IMR-90 (cell line): Measurements from ENCODE around the gene GJA5. TPM values are rescaled to one million over a fixed set of nuclear protein-coding genes. Genes with fewer than 3 reads are reported as not detected.

Source experiments
- ATAC-seq: fragments of 200-7000 bp; cut with Tn5 transposase; 2 replicates; pipeline ENCODE4 v1.9.1; 2020; ENCODE audit warnings: low read depth, mild to moderate bottlenecking, moderate library complexity
- BruUV-seq: library from RNA; stranded (reverse); fragments of 400-500 nt; replicated peaks from 2 replicates; lab custom pipeline; 2021; lab: Mats Ljungman, UMichigan
- CTCF ChIA-PET: fragments of 300-600 bp; formaldehyde crosslinking; extraction: SDS; loops from one replicate; lab custom pipeline; 2021; ENCODE audit warnings: antibody characterized with exemption; lab: Yijun Ruan, JAX
- POLR2A ChIA-PET: fragments of 300-600 bp; sonication (Branson Sonifier 250); formaldehyde crosslinking; loops from one replicate; lab custom pipeline; 2022; ENCODE audit warnings: antibody characterized with exemption; ENCODE audit not compliant: unreplicated experiment; lab: Charles Lee
- DNase-seq: peaks from one replicate; pipeline ENCODE4 v3.0.0; 2013
- H2AFZ ChIP-seq: replicated peaks from 2 replicates; pipeline ENCODE3; 2013; ENCODE audit warnings: low read length, mild to moderate bottlenecking; ENCODE audit not compliant: poor library complexity
- H2AK5ac ChIP-seq: 2 replicates; pipeline ENCODE4 v1.6.1; 2013; ENCODE audit warnings: low read depth, low read length, inconsistent platforms
- H2AK9ac ChIP-seq: replicated peaks from 2 replicates; pipeline ENCODE3; 2013; ENCODE audit warnings: mild to moderate bottlenecking, low read depth, low read length, moderate library complexity; ENCODE audit not compliant: poor library complexity
- H2BK120ac ChIP-seq: 2 replicates; pipeline ENCODE4 v1.6.1; 2013; ENCODE audit warnings: low read depth, low read length, inconsistent platforms
- H2BK15ac ChIP-seq: 3 replicates; pipeline ENCODE4 v1.6.1; 2013; ENCODE audit warnings: low read depth, low read length, inconsistent platforms
- H2BK20ac ChIP-seq: 2 replicates; pipeline ENCODE4 v1.6.1; 2013; ENCODE audit warnings: low read depth, mild to moderate bottlenecking, inconsistent platforms, low read length, moderate library complexity
- H2BK5ac ChIP-seq: 2 replicates; pipeline ENCODE4 v1.6.1; 2013; ENCODE audit warnings: mild to moderate bottlenecking, low read depth, low read length, inconsistent platforms; ENCODE audit not compliant: poor library complexity, severe bottlenecking
- H3K14ac ChIP-seq: replicated peaks from 2 replicates; pipeline ENCODE4 v1.6.1; 2013; ENCODE audit warnings: low read depth, low read length, inconsistent platforms
- H3K18ac ChIP-seq: 2 replicates; pipeline ENCODE4 v1.6.1; 2013; ENCODE audit warnings: low read depth, low read length, control low read depth
- H3K23ac ChIP-seq: 2 replicates; pipeline ENCODE4 v1.6.1; 2013; ENCODE audit warnings: low read depth, low read length, inconsistent platforms
- H3K27ac ChIP-seq: 2 replicates; pipeline ENCODE4 v1.5.1; 2013; ENCODE audit warnings: mild to moderate bottlenecking, control low read depth, low read length; ENCODE audit not compliant: insufficient read depth
- H3K27me3 ChIP-seq: 2 replicates; pipeline ENCODE4 v1.6.1; 2013; ENCODE audit warnings: low read length; ENCODE audit not compliant: control insufficient read depth, insufficient read depth
- H3K36me3 ChIP-seq: 2 replicates; pipeline ENCODE4 v1.6.1; 2013; ENCODE audit warnings: low read length, mixed read lengths; ENCODE audit not compliant: control insufficient read depth, insufficient read depth
- H3K4ac ChIP-seq: 2 replicates; pipeline ENCODE4 v1.6.1; 2013; ENCODE audit warnings: low read depth, low read length, inconsistent platforms
- H3K4me1 ChIP-seq: 2 replicates; pipeline ENCODE4 v1.6.1; 2013; ENCODE audit warnings: low read length, mixed read lengths; ENCODE audit not compliant: control insufficient read depth, insufficient read depth
- H3K4me2 ChIP-seq: 2 replicates; pipeline ENCODE4 v1.6.1; 2013; ENCODE audit warnings: low read depth, mild to moderate bottlenecking, control low read depth, low read length, moderate library complexity
- H3K4me3 ChIP-seq: 2 replicates; pipeline ENCODE4 v1.5.1; 2013; ENCODE audit warnings: low read depth, mild to moderate bottlenecking, control low read depth, low read length, moderate library complexity; ENCODE audit not compliant: insufficient read depth
- H3K56ac ChIP-seq: 2 replicates; pipeline ENCODE4 v1.6.1; 2013; ENCODE audit warnings: low read length, inconsistent platforms; ENCODE audit not compliant: insufficient read depth; ENCODE audit errors: extremely low read depth
- H3K79me1 ChIP-seq, 2 experiments: 2 replicates each; pipeline ENCODE4 v1.6.1; 2013; ENCODE audit warnings: low read length in 2 of 2, inconsistent platforms in 1 of 2, low read depth in 1 of 2
- H3K9ac ChIP-seq: 2 replicates; pipeline ENCODE4 v1.6.1; 2013; ENCODE audit warnings: low read depth, low read length, control low read depth
- H3K9me1 ChIP-seq: 2 replicates; pipeline ENCODE4 v1.6.1; 2013; ENCODE audit warnings: low read length, inconsistent platforms; ENCODE audit not compliant: insufficient read depth
- H3K9me3 ChIP-seq: 2 replicates; pipeline ENCODE4 v1.6.1; 2013; ENCODE audit warnings: low read length; ENCODE audit not compliant: control insufficient read depth, insufficient read depth
- H4K20me1 ChIP-seq: 2 replicates; pipeline ENCODE4 v1.6.1; 2013; ENCODE audit warnings: low read length, inconsistent platforms; ENCODE audit not compliant: insufficient read depth
- H4K5ac ChIP-seq: 2 replicates; pipeline ENCODE4 v1.6.1; 2013; ENCODE audit warnings: mild to moderate bottlenecking, low read depth, low read length, control low read depth
- H4K8ac ChIP-seq, 2 experiments: 2 replicates each; pipeline ENCODE4 v1.6.1; 2013; ENCODE audit warnings: low read depth in 2 of 2, low read length in 2 of 2, control low read depth in 1 of 2, inconsistent platforms in 1 of 2
- H4K91ac ChIP-seq: 2 replicates; pipeline ENCODE4 v1.6.1; 2013; ENCODE audit warnings: low read depth, low read length, inconsistent platforms; ENCODE audit not compliant: insufficient read depth
- BHLHE40 ChIP-seq: fragments of 150-350 bp; IDR thresholded peaks from 2 replicates; pipeline ENCODE4 v1.6.1; 2016; ENCODE audit warnings: mild to moderate bottlenecking, low read depth, low read length
- CHD1 ChIP-seq: IDR thresholded peaks from 2 replicates; pipeline ENCODE4 v1.6.1; 2012; ENCODE audit warnings: low read depth, low read length, improper control_type of control experiment
- ELK1 ChIP-seq: fragments of 150-350 bp; IDR thresholded peaks from 2 replicates; pipeline ENCODE4 v1.6.1; 2016; ENCODE audit warnings: low read depth, mild to moderate bottlenecking, low read length, moderate library complexity, borderline replicate concordance
- FOS ChIP-seq: fragments of 150-350 bp; IDR thresholded peaks from 2 replicates; pipeline ENCODE4 v1.6.1; 2016; ENCODE audit warnings: low read depth, low read length
- MAFK ChIP-seq: IDR thresholded peaks from 2 replicates; pipeline ENCODE4 v1.6.1; 2012; ENCODE audit warnings: low read depth, low read length, improper control_type of control experiment
- MAZ ChIP-seq: IDR thresholded peaks from 2 replicates; pipeline ENCODE4 v1.6.1; 2012; ENCODE audit warnings: low read depth, mild to moderate bottlenecking, low read length, improper control_type of control experiment, moderate library complexity, borderline replicate concordance
- MXI1 ChIP-seq: IDR thresholded peaks from 2 replicates; pipeline ENCODE4 v1.6.1; 2012; ENCODE audit warnings: low read depth, mild to moderate bottlenecking, low read length, moderate library complexity, borderline replicate concordance
- NFE2L2 ChIP-seq: fragments of 150-350 bp; IDR thresholded peaks from 2 replicates; pipeline ENCODE4 v1.6.1; 2016; ENCODE audit warnings: low read depth, mild to moderate bottlenecking, low read length
- RFX5 ChIP-seq: IDR thresholded peaks from 2 replicates; pipeline ENCODE4 v1.8.0; 2012; ENCODE audit warnings: low read depth, mild to moderate bottlenecking, low read length, moderate library complexity
- SMC3 ChIP-seq: fragments of 150-350 bp; IDR thresholded peaks from 2 replicates; pipeline ENCODE4 v1.6.1; 2016; ENCODE audit warnings: low read depth, mild to moderate bottlenecking, antibody characterized with exemption, low read length, moderate library complexity
- WGBS, 2 experiments: methylation state at CpG; one replicate each; pipeline versions ENCODE4 v1.1.5 to v1.1.7; 2013; ENCODE audit warnings: missing lambda C conversion rate in 2 of 2; ENCODE audit not compliant: insufficient read length in 1 of 2; ENCODE audit errors: extremely low coverage in 2 of 2; 5-methylcytosine and 5-hydroxymethylcytosine counted together
- dilution Hi-C: fragments of 300-500 bp; cut with HindIII; formaldehyde crosslinking; loops from one replicate; pipeline ENCODE4 v1.14.3; 2018; ENCODE audit warnings: low sequenced_read_pairs; ENCODE audit not compliant: unreplicated experiment
- in situ Hi-C: fragments of 300-500 bp; cut with MboI; formaldehyde crosslinking; loops from 3 replicates; pipeline ENCODE4 v1.14.3; 2019; ENCODE audit warnings: low sequenced_read_pairs, inconsistent platforms, mixed read lengths
- intact Hi-C: fragments of 100-400 bp; cut with micrococcal nuclease; formaldehyde crosslinking; loops from 2 replicates; pipeline ENCODE4 v1.10.0; 2022
- polyA plus RNA-seq, 3 experiments: library from polyadenylated mRNA; depleted of rRNA; stranded (reverse); fragments of >200 nt; gene quantifications; 2 replicates each; pipeline ENCODE4 v1.2.3, GENCODE V29; 2012; ENCODE audit warnings: low replicate concordance in 1 of 3
- total RNA-seq: library from RNA; depleted of rRNA; stranded (reverse); fragments of >200 nt; gene quantifications from 2 replicates; pipeline ENCODE4 v1.2.3, GENCODE V29; 2012

GJA5 gene
- total and polyA plus RNA-seq, 2 of the 4 experiments (the other 2 are of a cell fraction): not detected

- Histone ChIP-seq H3K9me3 (no peaks in the 10 kb centered on the region), H2BK15ac (no peak overlapping the region), H3K4me3 (no peak overlapping the region), H4K5ac (no peak overlapping the region), H2BK20ac (no peak overlapping the region), H4K91ac (no peak overlapping the region), H3K79me1 (no peaks in the 10 kb centered on the region), H4K20me1 (no peaks in the 10 kb centered on the region), H3K56ac (no peak overlapping the region), H4K8ac (no peak overlapping the region), H3K9ac (no peak overlapping the region), H2AFZ (no peak overlapping the region), H3K18ac (no peak overlapping the region), H2BK120ac (no peak overlapping the region), H3K4me2 (no peak overlapping the region), H3K9me1 (no peaks in the 10 kb centered on the region), H3K14ac (no peak overlapping the region), H3K4me1 (no peaks in the 10 kb centered on the region), H2AK9ac (no peak overlapping the region), H3K27ac (no peak overlapping the region), H2BK5ac (no peak overlapping the region), H3K23ac (no peak overlapping the region), H3K4ac (no peak overlapping the region), H3K27me3 (no peaks in the 10 kb centered on the region; the same call in 1 of the 2 replicates), H2AK5ac (no peak overlapping the region), H3K36me3 (no peaks in the 10 kb centered on the region)
- no CpG with 5 or more reads among the region's 2 CpGs for WGBS, 2 experiments
- in situ Hi-C loops (no loop called here), intact Hi-C loops (no loop called here), dilution Hi-C loops (no loop called here)
- no peak for DNase-seq
- TF ChIP-seq MXI1 (no peak), MAFK (no peak), RFX5 (no peak), CHD1 (no peak), BHLHE40 (no peak), FOS (no peak), NFE2L2 (no peak), MAZ (no peak), SMC3 (no peak), ELK1 (no peak)
- no peak for ATAC-seq
- ChIA-PET CTCF (interaction anchor here (1.1 kb wide), 1 partner anchor 15 kb away, joined by 3 read pairs; no protein-coding TSS in a partner anchor), POLR2A (no interaction called here)
- BruUV-seq: no TSS peak
These were observed 38.3 kb downstream of the GJA5 start for GRCh38 chr1:147722124-147722523.
